Measurements from ENCODE around the gene HABP4.

The HABP4 gene

DNA sequence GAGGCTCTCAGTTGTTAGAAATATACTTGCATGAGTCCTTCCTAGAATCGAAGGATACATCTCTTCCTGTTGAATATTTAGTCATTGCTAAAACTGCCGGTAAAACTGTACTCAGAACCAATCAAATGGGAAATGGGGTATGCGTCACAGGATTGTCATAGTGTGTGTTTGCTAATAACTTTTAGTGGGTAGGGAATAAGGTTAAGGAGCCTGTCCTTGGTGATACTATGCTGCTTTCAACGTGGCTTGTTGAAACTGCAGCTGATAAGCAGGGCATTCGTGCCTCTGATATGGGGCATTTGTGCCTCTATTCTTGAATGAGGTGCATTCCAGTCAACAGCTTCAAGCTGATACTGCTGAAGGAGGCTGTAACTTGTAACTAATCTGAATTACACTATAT lies 26.6 kb downstream of the HABP4 start:
- no peak for DNase-seq (ENCODE audit: low read depth in 2 of 2)

DNA sequence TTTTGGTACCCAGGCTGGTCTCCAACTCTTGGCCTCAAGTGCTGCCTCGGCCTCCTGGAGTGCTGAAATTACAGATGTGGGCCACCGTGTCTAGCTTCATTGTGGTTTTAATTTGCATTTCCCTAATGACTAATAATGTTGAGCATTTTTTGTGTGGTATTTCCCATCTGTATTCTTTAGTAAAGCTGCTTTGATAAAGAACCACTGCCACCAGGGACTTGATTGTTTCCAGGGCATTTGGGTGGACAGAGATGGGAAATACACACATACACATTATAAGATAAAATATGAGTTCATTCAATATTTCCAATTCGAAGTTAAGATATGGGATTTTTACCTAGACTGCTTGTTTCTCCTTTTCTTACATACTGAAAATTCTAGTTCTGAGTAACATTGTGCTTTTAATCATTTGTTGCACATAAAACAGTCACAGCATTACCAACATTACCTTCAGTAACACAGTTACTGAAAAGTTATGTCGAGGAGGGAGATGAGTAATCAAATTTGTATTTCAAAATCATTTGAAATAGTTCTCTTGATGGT lies 28.9 kb downstream of the HABP4 start:
- DNase-seq (ENCODE audit: low read depth in 2 of 2): no peak

DNA sequence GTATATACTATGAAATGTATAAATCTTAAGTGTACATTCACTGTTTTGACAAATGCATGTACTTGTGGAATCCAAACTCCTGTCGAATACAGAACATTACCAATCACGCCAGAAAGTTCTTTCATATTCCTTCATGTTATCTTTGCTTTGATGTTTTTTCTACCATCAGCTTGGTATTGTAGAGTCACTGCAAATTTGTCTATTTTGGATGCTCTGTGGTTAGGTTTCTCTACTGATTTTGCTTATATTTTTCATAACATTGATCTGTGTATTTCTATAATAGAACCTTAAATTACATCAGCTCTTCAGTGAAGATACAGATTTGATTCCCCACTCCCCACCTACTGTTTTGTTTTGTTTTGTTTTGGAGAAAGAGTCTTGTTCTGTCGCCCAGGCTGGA lies 30.8 kb downstream of the HABP4 start:
- no peak for DNase-seq (ENCODE audit: low read depth in 2 of 2)

DNA sequence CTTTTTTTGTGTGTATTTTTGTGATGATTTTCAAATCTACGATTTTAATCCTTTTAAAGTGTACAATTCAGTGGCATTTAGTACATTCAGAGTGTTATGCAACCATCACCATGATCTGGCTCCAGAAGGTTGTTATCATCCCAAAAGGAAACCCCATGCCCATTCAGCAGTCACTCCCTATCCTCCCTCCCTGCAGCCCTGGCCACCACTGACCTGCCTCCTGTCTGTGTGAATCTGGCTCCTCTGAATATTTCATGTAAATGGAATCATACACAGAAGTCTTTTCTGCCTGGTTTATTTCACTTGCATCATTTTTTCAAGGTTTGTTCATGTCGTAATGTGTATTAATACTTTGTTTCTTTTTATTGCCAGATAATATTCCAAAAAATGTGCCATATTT lies 32.5 kb downstream of the HABP4 start:
- DNase-seq (ENCODE audit: low read depth in 2 of 2): no peak

DNA sequence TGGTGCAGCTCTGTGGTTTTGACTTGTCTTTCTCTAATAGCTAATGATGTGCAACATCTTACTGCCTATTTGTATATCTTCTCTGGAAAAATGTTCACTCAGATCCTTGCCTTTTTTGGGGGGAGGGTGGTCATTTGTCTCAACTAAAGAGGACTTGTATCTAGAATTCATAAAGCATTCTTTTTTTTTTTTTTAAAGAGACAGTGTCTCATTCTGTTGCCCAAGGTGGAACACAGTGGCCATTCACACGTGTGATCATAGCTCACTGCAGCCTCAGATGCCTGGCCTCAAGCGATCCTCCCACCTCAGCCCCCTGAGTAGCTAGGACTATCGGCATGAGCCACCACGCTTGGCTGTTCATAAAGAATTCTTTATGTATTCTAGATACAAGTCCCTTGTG lies 33.2 kb downstream of the HABP4 start:
- DNase-seq (ENCODE audit: low read depth in 2 of 2): no peak

DNA sequence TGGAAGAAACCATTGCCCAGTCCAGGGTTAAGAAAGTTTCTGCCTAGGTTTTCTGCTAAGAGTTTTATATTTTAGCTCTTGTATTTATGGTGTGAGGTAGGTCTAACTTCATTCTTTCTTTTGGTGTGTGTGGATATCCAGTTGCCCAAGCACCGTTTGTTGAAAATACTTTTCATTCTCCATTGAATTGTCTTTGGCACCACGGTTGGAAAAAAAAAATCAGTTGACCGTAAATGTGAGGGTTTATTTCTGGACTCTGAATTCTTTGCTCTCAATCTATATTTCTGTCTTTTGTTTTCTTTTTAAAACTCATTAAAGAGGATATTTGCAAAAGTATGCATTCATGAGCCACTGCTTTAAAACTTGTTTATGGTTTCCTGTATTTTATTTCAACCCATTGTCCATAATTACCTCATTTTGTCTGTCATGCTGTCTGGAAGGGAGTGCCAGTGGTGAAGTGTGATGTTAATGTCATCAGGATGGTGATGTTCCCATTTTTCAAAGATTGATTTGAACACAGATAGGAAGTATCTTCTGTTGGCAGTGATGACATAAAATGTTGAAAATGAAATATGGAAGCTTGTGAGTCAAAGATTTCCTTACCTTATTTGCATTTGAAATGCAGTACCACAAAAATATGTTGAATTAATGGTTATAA lies 33.9 kb downstream of the HABP4 start:
- no peak for DNase-seq (ENCODE audit: low read depth in 2 of 2)

DNA sequence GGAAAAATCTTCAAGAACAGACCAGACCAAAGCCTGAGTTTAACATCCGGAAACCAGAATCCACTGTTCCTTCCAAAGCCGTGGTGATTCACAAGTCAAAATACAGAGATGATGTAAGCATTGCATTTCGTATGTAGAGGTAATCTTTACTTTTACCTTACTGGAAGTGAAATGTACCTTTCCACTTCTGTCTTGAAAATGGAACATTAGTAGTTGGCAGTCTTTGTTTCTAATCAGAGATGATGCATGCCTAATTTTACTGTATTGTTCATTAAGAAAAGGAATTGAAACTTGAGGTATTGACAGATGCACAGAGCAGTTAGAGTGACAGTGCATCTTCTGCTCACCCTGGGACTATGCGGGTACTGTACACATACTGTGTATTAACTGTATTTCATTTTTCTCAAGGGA lies 34.6 kb downstream of the HABP4 start:
- DNase-seq (ENCODE audit: low read depth in 2 of 2): no peak

DNA sequence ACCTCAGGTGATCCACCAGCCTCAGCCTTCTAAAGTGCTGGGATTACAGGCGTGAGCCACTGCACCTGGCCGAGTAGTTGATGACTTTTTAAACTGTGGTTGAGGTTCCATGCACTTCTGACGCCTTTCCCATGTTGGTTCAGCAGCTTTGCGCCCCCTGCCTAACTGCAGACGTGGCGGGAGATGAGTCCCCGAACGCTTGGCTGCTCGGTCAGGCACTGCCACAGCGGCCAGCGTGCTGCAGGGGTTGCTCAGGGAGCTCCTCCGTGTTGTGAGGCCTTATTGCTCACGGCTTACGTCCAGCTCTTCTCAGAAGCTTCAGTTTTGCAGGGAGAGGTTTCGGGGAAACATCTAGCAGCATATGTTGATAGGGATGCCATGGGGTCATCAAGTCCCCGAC lies 35.3 kb downstream of the HABP4 start:
- no peak for DNase-seq (ENCODE audit: low read depth in 2 of 2)

DNA sequence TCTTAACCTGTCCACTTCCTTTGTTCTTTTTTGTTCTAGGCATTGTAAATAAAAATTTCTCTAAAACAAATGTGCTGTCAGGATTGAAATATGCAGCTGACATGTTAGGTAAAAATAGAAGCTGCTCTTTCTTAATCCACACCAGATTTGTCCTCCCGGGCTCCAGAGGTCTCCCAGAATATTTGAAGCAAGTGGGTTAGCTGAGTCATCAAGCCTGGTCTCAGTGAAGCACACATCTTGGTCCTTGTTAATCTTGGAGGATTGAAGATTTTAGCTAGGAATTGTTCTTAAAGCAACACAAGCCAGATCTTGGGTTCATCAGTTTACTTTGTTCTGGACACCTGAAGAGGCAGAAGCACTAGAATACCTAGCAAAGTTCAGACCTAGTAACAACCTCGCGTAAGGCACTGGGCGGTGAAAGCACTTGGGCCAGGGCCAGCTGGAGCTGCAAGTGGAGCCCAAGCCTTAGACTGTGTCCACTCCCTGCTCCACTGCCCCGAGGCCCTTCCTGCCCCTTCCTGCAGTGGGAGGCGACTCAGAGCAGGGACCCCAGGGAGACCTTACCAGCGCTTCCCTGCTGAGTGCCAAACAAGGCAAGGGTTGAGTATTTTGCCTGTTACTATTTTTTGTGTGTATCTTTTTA lies 36.5 kb downstream of the HABP4 start:
- no peak for DNase-seq (ENCODE audit: low read depth in 2 of 2)

DNA sequence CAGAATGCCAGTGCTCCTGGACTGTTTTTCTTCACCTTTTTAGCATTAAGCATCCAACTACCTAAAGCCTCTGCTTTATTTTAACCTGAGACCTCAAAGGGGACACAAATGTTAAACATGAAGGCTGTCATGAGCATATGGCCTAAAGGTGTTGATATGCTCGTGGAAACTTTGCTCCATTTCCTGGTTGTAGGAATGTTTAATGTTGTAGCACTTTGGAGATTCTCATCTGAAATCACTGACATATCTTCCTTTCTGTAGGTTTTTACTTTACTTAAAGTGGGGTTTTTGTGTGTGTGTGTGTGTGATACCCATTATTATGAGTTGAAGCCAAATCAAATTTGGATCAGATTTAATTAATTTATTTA lies 37.0 kb downstream of the HABP4 start:
- DNase-seq (ENCODE audit: low read depth in 2 of 2): no peak

DNA sequence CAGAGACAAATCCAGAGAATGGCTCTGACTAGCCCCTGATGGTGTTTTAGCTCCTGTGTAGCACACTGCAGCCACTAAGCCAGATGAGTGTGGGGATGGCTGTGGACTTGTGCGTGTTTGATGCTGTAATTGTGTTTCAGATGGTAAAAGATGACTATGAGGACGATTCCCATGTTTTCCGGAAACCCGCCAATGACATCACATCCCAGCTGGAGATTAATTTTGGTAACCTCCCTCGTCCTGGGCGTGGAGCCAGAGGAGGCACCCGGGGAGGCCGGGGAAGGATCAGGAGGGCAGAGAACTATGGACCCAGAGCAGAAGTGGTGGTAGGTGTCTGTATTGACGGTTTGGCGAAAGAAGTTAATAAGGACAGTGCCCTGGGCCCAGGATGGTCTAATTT lies 38.0 kb downstream of the HABP4 start:
- no peak for DNase-seq (ENCODE audit: low read depth in 2 of 2)

DNA sequence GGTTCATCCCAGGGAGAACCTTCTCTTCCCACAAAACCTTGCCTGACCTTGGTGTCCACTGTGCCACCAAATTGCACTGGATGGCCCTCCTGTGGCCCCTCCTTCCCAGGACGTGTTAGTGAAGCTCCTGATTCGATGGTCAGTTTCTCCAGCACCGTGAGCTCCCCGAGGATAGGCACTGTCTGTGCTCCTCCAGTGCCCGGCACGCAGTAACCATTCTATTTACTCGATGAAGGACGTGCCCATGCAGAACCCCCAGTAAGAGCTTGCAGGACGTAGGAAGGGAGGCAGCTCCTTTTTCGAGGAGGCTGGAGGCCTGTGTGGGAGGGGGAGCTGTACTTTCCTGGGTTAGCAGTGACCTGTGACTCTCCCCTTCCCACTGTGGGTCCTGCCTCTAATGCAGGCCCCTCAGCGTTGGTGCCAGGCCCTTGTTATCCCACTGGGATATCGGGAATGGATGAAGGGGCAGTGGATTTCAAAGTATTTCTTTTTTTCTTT lies 39.6 kb downstream of the HABP4 start:
- DNase-seq (ENCODE audit: low read depth in 2 of 2): no peak

DNA sequence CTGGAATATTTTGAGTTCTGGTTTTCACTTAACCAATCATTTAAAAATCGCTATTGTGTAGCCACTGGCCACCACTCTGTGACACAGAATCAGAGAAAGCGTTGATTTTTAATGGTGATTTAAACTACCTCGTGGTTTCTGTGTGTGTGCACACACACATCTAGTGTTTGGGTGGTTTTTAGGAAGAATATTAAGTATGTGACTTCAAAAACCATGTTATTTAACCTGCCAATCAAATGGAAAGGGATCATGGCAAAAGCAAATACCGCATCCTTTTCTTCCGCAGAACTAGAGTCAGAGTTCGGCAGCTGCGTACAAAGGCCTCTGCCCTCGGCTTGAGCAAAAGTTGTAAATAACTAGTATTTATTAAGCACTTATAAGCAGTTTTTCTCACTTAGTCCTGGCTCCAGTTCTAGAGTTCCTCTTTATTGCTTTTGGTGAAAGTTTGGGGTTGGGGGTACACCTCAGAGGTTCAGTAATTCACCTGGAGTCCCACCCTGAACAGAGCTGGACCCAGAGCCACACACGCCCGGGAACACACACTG lies 40.6 kb downstream of the HABP4 start:
- DNase-seq (ENCODE audit: low read depth in 2 of 2): no peak

DNA sequence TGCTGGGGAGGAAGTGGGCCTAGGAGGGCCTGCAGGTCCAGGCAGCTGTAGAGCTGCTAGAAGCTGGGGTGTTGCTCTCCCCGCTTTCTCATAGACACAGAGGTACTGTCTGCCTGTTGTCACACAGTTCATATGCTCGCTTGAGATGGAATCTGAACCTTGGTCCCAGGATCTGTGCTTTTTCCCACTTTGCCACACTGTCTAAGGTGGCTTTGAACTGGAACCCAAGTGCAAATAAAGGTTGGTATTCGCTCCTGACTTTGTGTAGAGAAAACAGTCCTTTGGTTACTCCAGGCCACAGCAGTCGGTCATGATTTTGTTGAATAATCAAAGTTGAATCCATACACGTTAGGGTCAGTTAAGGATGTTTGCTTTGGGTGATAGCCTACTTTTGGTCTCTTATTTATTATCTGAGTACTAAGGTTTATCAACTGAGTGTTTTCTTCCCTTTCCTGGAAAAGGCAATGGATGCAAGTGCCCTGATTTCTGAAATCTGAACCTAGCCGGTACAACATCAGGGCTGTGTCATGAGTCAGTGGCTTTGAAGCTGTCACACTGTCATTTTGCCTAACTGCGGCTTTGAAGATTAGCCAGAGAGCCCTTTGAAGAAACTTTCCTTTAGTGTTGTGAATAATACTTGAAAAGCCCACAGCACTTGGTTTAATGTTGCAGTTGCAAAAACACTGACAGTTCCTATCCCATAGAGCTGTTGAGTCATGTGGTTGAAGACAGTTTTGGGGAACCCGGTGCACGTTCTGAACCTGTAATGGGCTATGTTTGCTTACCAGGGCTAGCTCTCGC lies 41.3 kb downstream of the HABP4 start:
- no peak for DNase-seq (ENCODE audit: low read depth in 2 of 2)

DNA sequence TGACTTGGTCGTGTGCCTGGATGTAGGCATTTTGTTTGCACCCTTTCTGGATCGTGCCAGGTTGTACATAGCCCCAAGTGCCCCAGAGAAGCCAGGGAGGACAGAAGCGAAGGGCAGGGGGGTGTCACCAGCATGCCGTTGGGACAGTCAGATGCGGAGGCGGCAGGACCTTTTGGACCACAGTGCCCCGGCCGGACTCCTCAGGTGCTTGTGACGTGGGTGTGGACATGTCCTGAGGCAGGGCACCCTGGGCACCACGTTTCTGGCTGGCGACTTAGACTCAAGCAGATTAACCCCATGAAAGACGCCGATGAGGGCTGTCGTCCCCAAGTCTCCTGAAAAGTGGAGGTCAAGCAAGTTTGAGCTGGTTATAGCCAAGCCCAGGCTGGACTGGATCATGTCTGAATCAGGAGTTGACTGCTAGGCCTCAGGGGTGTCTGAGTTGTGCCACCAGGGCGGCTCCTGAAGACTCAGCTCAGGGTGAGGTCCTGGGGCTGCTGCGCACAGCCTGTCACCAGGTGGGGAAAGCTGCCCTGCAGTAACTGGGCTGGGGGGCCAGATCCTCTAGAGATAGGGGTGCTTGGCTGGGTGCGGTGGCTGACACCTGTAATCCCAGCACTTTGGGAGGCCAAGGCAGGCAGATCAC lies 42.0 kb downstream of the HABP4 start:
- no peak for DNase-seq (ENCODE audit: low read depth in 2 of 2)

DNA sequence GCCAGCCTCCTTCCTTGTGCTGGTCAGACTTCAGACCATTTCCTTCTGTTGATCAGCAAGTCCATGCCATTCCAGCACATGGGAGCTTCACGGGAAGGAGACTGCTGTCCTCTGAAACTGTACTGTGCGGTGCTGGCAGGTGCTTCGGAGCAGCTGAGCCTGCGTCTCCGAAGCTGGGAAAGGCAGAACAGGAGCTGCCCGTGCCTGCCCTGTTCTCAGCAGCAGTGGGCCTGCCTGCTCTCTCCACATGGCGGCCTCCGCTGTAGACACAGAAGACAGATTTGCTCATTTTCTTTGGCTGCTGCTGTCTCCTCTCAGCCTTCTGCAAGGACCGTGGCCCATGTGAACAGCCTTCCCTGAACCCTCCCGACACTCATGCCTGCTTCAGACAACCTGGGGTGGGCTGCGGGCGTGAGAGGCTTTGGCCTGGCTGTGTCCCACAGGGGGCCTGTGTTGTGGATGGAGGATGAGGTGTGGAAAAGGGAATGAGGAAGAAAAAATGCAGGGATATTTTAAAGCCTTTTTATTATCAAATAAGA lies 43.1 kb downstream of the HABP4 start:
- no peak for DNase-seq (ENCODE audit: low read depth in 2 of 2)

DNA sequence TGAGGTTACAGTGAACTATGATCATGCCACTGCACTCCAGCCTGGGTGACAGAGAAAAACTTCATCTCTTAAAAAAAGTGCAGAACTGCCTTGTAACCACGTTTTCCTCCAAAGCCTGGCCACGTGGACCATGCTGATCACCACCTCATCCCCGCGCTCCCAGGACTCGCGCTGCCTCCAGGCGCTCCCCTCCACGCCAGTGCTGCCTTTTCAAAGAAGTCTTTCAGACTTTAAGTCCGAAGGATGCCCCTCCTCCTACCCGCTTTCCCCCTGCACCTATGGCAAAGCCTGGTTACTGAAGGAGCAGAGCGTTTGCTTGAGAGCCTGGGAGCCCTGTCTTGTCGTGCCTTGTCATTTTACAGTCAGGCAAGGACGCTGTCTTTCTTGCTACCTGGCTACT lies 43.8 kb downstream of the HABP4 start:
- no peak for DNase-seq (ENCODE audit: low read depth in 2 of 2)

DNA sequence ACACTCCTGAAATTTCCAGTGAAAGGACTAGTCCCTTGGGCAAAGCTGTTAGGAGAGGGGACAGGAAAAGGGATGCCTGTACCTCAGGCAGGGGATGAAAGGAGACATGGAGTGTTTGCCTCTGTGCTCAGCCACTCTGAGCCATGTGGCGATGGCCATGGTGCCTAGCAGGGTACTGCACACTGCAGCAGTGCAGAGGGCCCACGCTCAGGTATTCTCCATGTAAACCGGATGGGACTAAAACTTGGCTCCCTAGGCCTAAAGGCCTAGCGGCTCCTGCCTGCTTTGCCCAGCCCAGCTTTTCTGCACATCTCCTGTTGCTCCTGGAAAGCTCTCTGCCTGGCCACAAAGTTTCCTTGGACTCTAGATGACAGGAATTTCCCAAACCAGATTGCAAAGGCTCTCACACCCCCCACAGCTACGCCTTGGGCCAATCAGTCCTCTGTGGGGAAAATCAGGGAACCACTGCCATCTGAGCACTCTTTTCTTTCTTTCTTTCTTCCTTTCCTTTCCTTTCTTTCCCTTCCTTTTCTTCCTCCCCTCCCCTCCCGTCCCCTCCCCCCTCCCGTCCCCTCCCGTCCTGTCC lies 44.3 kb downstream of the HABP4 start:
- no peak for DNase-seq (ENCODE audit: low read depth in 2 of 2)

DNA sequence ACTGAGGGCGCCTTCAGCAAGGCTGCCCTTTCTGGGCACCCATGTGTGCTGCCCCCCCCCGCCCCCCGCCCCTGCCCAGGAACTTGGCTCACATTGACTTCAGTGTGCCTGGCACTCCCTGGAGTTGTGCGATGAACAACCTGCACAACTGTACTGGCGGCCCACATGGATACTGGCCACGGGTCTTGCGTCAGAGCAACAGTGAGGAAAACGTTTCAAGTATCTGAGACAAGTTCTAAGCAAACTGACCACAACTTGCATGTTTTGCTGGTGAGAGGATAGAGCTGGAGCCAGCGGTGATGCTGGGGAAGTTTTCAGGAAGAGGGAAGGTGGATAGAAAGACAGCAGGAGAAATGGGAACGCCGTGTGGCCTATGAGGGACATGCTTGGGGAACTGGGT lies 45.4 kb downstream of the HABP4 start:
- DNase-seq (ENCODE audit: low read depth in 2 of 2): no peak

DNA sequence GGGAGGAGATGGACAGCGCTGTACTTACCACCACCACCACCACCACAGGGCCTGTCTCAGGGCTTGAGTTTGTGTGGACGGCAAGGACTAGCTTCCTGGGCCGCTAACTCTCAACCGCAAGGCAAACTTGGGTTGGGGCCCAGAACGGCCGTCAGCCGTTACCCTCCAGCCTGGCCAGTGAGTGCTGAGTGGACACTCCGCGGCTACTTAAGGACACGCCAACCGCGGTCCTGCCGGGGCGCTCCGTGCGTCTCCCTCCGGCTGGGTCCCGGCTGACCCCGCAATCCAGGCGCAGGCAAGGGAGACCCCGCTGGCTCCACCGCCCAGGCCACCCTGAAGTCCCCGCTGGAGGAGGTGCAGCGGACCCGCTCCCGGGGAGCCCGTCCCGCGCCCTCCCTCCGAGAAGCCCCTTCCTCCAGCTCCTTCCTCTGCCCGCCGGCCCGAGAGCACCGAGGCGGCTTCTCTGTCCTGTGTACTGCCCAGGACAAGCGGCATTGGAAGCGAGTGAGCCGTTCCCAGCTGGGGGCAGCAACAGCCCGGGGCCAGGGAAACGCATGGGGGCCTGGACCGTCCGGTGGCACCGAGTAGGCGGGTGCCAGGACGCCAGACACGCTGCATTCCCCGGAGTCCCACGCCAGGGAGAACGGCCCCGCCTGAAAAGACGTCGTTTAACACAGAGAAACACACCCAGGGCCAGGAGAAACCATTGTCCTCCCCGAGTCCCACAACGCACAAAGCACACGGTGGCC lies 46.6 kb downstream of the HABP4 start:
- DNase-seq (ENCODE audit: low read depth in 2 of 2): no peak

DNA sequence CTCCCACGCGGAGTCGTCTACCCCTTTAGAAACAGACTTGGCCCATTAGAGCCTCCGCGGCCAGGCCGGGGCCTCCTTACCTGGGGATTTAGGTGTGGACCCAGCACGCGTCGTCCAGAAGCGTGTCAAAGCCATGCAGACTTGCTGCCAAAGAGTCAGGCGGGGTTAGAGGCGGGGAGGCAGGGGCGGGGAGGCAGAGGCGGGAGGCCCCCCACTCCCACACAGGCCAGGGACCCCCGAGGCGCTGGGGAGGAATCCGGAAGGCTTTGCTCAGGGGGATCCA lies 47.1 kb downstream of the HABP4 start:
- DNase-seq (ENCODE audit: low read depth in 2 of 2): no peak

Measured in stimulated activated CD4-positive, alpha-beta T cell treated with anti-CD3 and anti-CD28 coated beads, Interleukin-1b, Interleukin-23, amount 100 ng/mL, for 1 hour (primary cell).